Neural cell (in vitro differentiated cells): ENCODE results near the gene SENP5.

Source experiments
- CTCF ChIP-seq: fragments of 450-650 bp; IDR thresholded peaks from 2 replicates; pipeline ENCODE4 v1.5.1; 2014; ENCODE audit warnings: antibody characterized with exemption, mild to moderate bottlenecking, moderate library complexity; ENCODE audit not compliant: poor library complexity, severe bottlenecking
- EZH2 ChIP-seq: fragments of 200-600, 300-800 bp; shearing (Covaris generic), sonication (generic); IDR thresholded peaks from 2 replicates; pipeline ENCODE4 v1.6.1; 2014; ENCODE audit warnings: antibody characterized with exemption, low read length, borderline replicate concordance, mild to moderate bottlenecking; ENCODE audit not compliant: insufficient read depth, poor library complexity, severe bottlenecking
- MXI1 ChIP-seq: fragments of 450-650 bp; conservative IDR thresholded peaks from 2 replicates; pipeline ENCODE4 v1.6.1; 2014; ENCODE audit warnings: antibody characterized with exemption, mild to moderate bottlenecking; ENCODE audit not compliant: poor library complexity, severe bottlenecking
- POLR2AphosphoS5 ChIP-seq: IDR thresholded peaks from 2 replicates; pipeline ENCODE4 v1.6.1; 2012
- RAD21 ChIP-seq: fragments of 450-650 bp; conservative IDR thresholded peaks from 2 replicates; pipeline ENCODE4 v1.6.1; 2014; ENCODE audit warnings: antibody characterized with exemption, mild to moderate bottlenecking, moderate library complexity
- SMC3 ChIP-seq: fragments of 450-650 bp; conservative IDR thresholded peaks from 2 replicates; pipeline ENCODE4 v1.6.1; 2014; ENCODE audit warnings: antibody characterized with exemption, mild to moderate bottlenecking, moderate library complexity; ENCODE audit not compliant: poor library complexity

GRCh38 chr3:196969134-196969659, 101.5 kb downstream of the SENP5 start:
- TF ChIP-seq POLR2AphosphoS5 (no peak), CTCF (no peak), MXI1 (no peak), SMC3 (no peak), EZH2 (no peak), RAD21 (no peak)
